Lower leg skin (tissue), 4 donors: Measurements from ENCODE around the gene EPHA5. TPM values are rescaled to one million over a fixed set of nuclear protein-coding genes. Genes with fewer than 3 reads are reported as not detected.

ENCODE experiments used
- DNase-seq, 2 donors: peaks; one replicate each; pipeline ENCODE4 v3.0.0-alpha.2; 2019; ENCODE audit warnings: low spot score in 2 of 2
- H3K4me3 ChIP-seq: fragments of 200-600 bp; sonication (generic); 2 replicates; pipeline ENCODE4 v1.5.1; 2017; ENCODE audit warnings: mild to moderate bottlenecking, low read depth; ENCODE audit not compliant: poor library complexity, severe bottlenecking
- POLR2A ChIP-seq, 2 donors: fragments of 450-650 bp; IDR thresholded peaks; one replicate each; pipeline ENCODE4 v1.6.1; 2016 to 2017; ENCODE audit warnings: antibody characterized with exemption in 2 of 2, mild to moderate bottlenecking in 1 of 2, moderate library complexity in 1 of 2
- WGBS, 2 donors: methylation state at CpG; one replicate each; pipeline ENCODE4 v1.1.5; 2018; 5-methylcytosine and 5-hydroxymethylcytosine counted together
- intact Hi-C: fragments of 100-400 bp; cut with DNase I; formaldehyde crosslinking; loops from one replicate; pipeline ENCODE4 v1.15.0; 2023; ENCODE audit warnings: low total_unique reads
- total RNA-seq, 4 donors: library from RNA; depleted of rRNA; stranded (reverse); fragments of >200 nt; gene quantifications; one replicate each; pipeline ENCODE4 v1.1.0, GENCODE V29; 2016
- TF ChIP-seq, protein P1 (sequence below), 3 donors: fragments of 450-650 bp; IDR thresholded peaks; one replicate each; pipeline ENCODE4 v1.5.1; 2016; ENCODE audit warnings: antibody characterized with exemption in 3 of 3, mild to moderate bottlenecking in 3 of 3, moderate library complexity in 2 of 3

Gene EPHA5
- total RNA-seq, result under 1 TPM; 0.34 to 0.63 (median 0.51) TPM

DNA sequence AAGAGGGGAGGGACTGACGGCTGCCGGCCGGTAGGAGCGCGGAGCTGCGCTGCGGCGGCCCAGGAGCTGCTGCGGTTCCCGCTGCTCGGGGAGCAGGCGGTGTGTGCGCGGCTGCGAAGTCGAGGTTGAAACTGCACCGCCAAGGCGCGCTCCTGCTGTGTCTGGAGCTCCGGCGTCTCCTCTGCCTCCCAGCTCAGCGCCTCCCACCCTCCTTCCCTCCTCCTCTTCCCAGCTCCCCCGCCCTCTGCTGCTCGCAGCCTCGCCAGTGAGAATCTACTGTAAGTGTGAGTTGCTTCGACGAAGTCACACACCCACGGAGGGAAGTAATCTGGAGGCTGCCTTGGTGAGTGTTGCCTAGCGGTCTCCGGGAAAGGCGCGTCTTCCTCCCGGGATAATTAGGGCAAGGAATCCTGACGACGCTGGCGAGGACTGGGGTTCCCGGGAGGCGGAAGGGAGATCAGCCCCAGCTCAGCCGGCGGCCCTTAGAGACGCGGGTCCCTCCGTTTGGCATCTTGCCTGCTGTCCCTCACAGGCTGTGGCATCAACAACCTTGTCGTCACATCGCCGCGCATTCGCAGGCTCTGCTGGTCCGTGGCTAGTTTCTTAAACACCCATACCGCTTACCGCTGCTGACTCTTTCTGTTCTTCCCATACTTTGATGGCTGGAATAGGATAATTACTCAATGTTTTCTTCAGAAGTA lies at the start of gene EPHA5:
TSS of gene EPHA5 (minus strand) at position 159 of the 701 bp plus-strand sequence. CDS start 747 bp downstream, outside the sequence.
- peak within 1 kb of the TSS; percentile 12 for H3K4me3 ChIP-seq
- WGBS, 2 donors, result 1 to 2% methylated on average over 50 of the region's 51 CpGs
- TF ChIP-seq, protein P1, sequence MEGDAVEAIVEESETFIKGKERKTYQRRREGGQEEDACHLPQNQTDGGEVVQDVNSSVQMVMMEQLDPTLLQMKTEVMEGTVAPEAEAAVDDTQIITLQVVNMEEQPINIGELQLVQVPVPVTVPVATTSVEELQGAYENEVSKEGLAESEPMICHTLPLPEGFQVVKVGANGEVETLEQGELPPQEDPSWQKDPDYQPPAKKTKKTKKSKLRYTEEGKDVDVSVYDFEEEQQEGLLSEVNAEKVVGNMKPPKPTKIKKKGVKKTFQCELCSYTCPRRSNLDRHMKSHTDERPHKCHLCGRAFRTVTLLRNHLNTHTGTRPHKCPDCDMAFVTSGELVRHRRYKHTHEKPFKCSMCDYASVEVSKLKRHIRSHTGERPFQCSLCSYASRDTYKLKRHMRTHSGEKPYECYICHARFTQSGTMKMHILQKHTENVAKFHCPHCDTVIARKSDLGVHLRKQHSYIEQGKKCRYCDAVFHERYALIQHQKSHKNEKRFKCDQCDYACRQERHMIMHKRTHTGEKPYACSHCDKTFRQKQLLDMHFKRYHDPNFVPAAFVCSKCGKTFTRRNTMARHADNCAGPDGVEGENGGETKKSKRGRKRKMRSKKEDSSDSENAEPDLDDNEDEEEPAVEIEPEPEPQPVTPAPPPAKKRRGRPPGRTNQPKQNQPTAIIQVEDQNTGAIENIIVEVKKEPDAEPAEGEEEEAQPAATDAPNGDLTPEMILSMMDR (IDR thresholded peaks at IDR 0.05), result no peak
- TF ChIP-seq POLR2A (IDR thresholded peaks at IDR 0.05), result no peak
- intact Hi-C loops, result no loop called here
- peak; percentile 34 to 88 for DNase-seq

DNA sequence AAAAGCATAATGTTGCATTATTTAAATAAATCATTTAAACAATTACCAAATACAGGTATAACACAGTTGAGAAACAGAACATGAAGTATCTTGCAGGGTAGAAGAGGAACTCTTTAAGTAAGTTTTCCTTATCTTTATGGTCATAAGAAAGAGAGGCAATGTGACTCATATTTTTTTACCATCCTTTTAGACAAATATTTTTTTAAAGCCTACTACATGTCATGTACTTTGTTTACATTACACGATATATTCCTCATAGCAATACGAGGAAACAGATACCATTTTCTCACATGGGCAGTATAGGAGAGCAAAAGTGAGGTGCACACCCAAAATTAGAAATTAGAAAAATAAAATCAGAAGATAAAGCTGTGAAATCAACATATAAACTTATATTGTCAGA lies 49.3 kb upstream of the EPHA5 start:
- no peak for DNase-seq
- no peak overlapping the region for H3K4me3 ChIP-seq
- 95 to 96% methylated on average over 2 of the region's 2 CpGs for WGBS, 2 donors
- TF ChIP-seq POLR2A (IDR thresholded peaks at IDR 0.05), result no peak
- TF ChIP-seq, protein P1 (IDR thresholded peaks at IDR 0.05), result no peak
- intact Hi-C loops, result no loop called here

DNA sequence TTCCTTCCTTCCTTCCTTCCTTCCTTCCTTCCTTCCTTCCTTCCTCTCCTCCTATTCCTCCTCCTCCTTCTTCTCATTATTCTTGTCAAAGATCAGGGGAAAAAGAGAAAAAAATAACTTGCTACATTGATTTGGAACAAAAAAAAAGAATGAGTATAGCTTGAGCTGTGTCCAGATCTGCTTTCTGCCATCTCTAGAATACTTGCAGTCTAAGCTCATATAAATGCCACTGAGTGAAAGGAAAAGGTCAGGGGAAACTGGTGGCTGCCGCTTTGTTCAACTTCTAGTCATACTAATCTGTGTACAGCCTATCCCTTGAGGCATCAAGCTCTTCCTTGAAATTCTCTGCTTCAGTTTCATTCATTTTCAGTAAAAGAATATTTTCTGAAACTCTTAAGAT lies 28.3 kb upstream of the EPHA5 start:
- DNase-seq, result no peak
- TF ChIP-seq, protein P1 (IDR thresholded peaks at IDR 0.05), result no peak
- TF ChIP-seq POLR2A (IDR thresholded peaks at IDR 0.05), result no peak
- 78 to 80% methylated on average over 1 of the region's 1 CpG for WGBS, 2 donors
- intact Hi-C loops, result no loop called here
- H3K4me3 ChIP-seq, result no peak overlapping the region

DNA sequence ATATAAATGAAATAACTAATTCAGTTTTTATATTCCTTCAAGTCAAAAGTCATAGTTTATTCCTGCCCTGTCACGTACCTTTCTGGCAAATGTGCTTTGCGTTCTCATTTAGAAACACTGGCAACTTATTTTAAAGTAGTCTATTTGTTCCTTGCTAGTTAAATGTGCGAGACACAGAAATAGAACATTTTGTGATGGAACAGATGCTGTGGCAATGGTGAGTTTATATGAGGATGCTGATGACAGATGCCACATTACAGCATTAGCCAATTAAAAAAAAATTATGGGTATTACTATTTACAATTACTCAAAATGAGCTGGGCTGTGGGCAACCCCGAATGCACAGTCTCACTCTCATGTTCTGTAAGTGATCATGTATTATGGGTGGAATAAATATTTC lies 26.1 kb upstream of the EPHA5 start:
- TF ChIP-seq, protein P1 (IDR thresholded peaks at IDR 0.05), result no peak
- no peak for TF ChIP-seq POLR2A (IDR thresholded peaks at IDR 0.05)
- DNase-seq, result no peak
- intact Hi-C loops, result no loop called here
- WGBS, 2 donors, result 55 to 83% methylated on average over 4 of the region's 4 CpGs
- H3K4me3 ChIP-seq, result no peak overlapping the region

DNA sequence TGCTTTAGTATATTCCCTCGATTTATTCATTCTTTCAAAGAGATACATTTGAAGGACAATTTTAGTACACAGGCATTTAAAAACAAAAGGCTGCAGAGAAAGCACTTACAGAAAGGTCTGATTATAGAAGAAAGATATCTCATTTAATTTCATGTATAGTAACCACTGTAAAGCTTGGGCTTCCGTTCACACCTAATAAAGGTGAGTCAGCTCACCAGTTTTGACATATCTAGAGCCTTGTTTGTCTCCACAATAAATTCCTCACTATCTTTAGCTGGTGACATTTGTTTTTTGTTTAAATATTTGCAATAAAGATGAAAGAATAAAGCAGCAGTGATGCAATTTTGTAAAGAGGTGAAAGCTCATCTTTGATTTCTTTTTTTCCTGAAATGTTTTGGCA lies 1.1 kb upstream of the EPHA5 start:
- TF ChIP-seq POLR2A (IDR thresholded peaks at IDR 0.05), result no peak
- TF ChIP-seq, protein P1 (IDR thresholded peaks at IDR 0.05), result no peak
- H3K4me3 ChIP-seq, result no peak overlapping the region
- intact Hi-C loops, result no loop called here
- DNase-seq, result no peak
- WGBS, 2 donors, result 45 to 46% methylated on average over 2 of the region's 2 CpGs

DNA sequence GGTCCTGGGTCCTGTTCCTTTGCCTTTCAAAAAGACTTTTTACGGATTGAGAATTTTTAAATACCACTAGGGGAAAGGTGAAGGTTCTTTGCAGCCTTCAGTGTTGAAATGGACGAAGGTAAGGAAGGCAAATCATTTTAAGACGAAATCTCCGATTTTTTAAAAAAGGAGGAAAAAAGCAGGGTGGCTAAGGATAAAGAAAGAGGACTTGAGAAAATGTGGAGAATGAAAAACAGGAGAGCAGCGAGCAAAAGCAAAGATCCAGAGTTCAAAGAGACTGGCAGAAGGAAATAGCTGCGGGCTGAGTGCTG lies 314 bp downstream of the EPHA5 start:
- WGBS, 2 donors, result 0 to 1% methylated on average over 6 of the region's 6 CpGs
- TF ChIP-seq, protein P1 (IDR thresholded peaks at IDR 0.05), result no peak
- TF ChIP-seq POLR2A (IDR thresholded peaks at IDR 0.05), result no peak

More for the DNA sequence above, 314 bp downstream of the EPHA5 start:
- intact Hi-C loops, result no loop called here
- no peak for DNase-seq
- peak overlapping the region; percentile 12 for H3K4me3 ChIP-seq
